HUES48 (cell line): ENCODE data around the gene C12orf42.

ENCODE experiments used
- H3K27ac ChIP-seq: one replicate; pipeline ENCODE4 v1.7.0; 2013; ENCODE audit warnings: low read depth, low read length, inconsistent platforms
- H3K27me3 ChIP-seq: 2 replicates; pipeline ENCODE4 v1.6.1; 2013; ENCODE audit warnings: mild to moderate bottlenecking, low read length; ENCODE audit not compliant: control insufficient read depth, insufficient read depth
- H3K36me3 ChIP-seq: 2 replicates; pipeline ENCODE4 v1.6.1; 2013; ENCODE audit warnings: low read length; ENCODE audit not compliant: control insufficient read depth, insufficient read depth
- H3K4me1 ChIP-seq: 2 replicates; pipeline ENCODE4 v1.6.1; 2013; ENCODE audit warnings: mild to moderate bottlenecking, low read length; ENCODE audit not compliant: control insufficient read depth, insufficient read depth
- H3K4me3 ChIP-seq: 2 replicates; pipeline ENCODE4 v1.5.1; 2013; ENCODE audit warnings: mild to moderate bottlenecking, low read depth, low read length
- H3K9ac ChIP-seq: 2 replicates; pipeline ENCODE4 v1.6.1; 2013; ENCODE audit warnings: mild to moderate bottlenecking, low read depth, low read length, moderate library complexity
- H3K9me3 ChIP-seq: 2 replicates; pipeline ENCODE4 v1.6.1; 2013; ENCODE audit warnings: low read length; ENCODE audit not compliant: control insufficient read depth, insufficient read depth

Gene C12orf42

DNA sequence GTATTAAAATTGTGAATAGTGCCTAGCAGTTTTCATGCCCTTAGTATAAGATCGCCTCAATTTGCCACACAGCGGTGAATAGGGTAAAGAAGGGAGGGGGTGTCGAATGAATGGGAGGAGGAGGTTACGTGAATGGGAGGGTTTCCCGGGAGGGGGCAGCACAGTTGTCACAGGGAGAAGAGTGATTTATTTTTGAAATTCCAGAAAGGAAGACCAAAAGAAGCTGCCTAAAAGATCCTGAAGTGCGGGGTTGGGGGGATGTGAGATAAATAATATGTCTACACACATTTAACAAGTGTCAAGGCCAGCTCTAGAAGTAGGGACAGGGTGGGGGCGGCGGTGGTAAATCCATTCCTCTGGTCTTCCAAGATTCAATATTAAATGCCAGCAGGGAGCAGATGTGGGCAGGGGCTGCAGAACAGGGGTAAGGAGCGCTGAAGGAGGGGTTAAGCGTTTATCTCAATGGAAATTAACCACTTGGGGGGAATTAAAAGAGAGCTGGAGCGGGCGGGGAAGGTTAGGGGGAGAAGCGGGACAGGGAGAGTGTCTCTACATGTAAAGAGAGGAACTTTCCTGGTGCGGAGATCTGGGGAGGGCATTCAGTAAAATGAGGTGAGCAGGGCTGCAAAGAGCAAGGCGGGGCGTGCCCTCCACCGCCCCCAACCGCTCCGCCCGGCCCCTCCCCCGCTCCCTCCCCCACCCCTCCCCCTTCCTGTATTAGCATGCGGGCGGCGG is 867 bp downstream of the C12orf42 start:
- Histone ChIP-seq H3K4me3 (peak overlapping the region; percentile 72), H3K36me3 (no peaks in the 10 kb centered on the region), H3K27me3 (peaks cover 28% of the 10 kb centered on the region), H3K9me3 (no peaks in the 10 kb centered on the region), H3K9ac (no peak overlapping the region), H3K27ac (no peak overlapping the region), H3K4me1 (peaks cover 24% of the 10 kb centered on the region)

DNA sequence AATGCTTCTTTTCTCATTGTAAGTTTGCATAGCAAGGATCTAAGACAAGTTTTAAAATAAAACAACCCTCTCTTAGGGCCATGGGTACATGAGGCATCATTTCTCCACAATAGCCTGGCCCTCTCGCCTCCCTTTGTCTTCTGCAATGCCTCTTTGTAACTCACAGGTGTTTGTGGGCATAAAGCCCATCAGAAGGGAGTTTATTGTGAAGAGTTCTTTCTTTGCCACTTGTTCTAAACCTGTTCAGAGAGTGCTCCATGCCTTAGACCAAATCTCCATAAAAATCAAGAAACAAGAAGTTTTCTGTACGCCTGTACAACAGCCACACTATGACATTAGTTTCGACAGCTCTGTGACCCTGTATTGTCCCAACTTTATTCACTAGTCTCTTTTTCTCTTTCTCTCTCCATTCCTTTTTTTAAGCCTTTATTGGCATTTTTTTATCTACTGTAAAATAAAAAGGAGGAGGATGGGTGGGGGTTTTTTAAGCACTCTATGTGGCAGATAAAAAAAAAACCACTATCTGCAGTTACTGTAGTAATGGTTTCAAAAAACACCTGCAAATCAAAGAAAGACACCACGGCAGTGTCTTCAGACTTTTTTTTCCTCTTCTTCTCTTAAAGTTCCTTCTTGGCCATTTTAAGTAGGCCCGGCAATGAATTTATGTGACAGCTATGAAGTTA is 1.6 kb downstream of the C12orf42 start:
- H3K36me3 ChIP-seq: no peaks in the 10 kb centered on the region
- peak overlapping the region; percentile 72 for H3K4me3 ChIP-seq
- peaks cover 28% of the 10 kb centered on the region for H3K27me3 ChIP-seq
- no peak overlapping the region for H3K27ac ChIP-seq
- H3K4me1 ChIP-seq: peaks cover 24% of the 10 kb centered on the region
- no peak overlapping the region for H3K9ac ChIP-seq
- no peaks in the 10 kb centered on the region for H3K9me3 ChIP-seq

DNA sequence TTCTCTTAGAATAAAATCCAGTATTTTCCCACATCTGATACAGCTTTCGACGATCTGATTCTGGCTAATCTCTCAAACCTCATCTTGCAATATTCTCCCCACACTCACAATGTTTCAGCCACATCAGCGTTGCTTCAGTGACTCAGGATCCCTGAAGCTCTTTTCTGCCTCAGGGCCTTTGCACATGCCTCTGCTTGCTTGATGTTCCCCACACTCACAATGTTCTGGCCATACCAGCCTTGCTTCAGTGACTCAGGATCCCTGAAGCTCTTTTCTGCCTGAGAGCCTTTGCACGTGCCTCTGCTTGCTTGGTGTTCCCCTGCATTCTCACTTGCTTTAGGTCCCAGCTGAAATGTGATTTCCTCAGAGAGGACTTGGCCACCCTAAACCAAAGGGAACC is 2.6 kb downstream of the C12orf42 start:
- Histone ChIP-seq H3K27ac (no peak overlapping the region), H3K9me3 (no peaks in the 10 kb centered on the region), H3K27me3 (peaks cover 28% of the 10 kb centered on the region)

DNA sequence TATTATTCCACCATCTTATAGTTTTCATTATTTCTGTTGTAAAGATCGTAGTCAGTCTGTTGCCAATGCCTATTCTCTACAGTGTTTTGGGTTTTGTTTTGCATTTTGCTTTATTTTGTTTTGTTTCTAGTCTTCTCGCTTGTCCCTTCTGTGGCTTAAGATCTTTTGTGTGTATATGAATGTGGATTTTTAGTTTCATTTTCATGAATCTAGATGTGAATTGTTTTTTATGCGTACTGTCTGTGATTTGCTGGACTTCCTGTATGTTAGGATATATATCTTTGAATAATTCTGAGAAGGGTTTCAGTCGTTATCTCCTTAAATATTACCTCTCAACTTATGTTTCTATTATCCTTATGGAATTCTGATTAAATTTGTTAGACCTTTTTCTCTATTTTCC is 13.4 kb downstream of the C12orf42 start:
- Histone ChIP-seq H3K36me3 (no peaks in the 10 kb centered on the region), H3K4me1 (no peaks in the 10 kb centered on the region), H3K27ac (no peak overlapping the region), H3K4me3 (no peak overlapping the region), H3K9ac (no peak overlapping the region), H3K27me3 (no peaks in the 10 kb centered on the region), H3K9me3 (no peaks in the 10 kb centered on the region)

More for the DNA sequence above, 2.6 kb downstream of the C12orf42 start:
- no peak overlapping the region for H3K4me3 ChIP-seq
- H3K36me3 ChIP-seq: no peaks in the 10 kb centered on the region
- no peak overlapping the region for H3K9ac ChIP-seq
- H3K4me1 ChIP-seq: peaks cover 24% of the 10 kb centered on the region

DNA sequence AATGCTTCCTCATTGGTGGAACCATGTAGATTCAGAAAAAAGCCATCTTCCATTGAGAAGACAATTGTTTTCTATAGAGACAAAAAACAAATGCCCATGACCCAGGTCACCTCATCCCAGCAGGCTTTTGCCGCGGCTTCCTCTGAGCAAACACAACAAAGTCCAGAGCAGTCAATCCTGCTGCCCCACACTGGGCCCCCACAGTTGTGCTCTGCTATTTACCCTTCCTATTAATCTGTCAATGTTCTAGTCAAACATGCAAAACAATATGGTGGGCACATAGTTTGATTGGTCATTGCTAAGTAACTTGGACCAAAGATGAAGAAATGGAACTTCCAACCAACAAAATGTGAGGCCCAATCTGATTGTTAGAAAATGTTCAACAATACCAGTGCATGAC is 20.7 kb downstream of the C12orf42 start:
- no peaks in the 10 kb centered on the region for H3K36me3 ChIP-seq
- H3K27me3 ChIP-seq: no peaks in the 10 kb centered on the region
- no peak overlapping the region for H3K9ac ChIP-seq
- H3K9me3 ChIP-seq: no peaks in the 10 kb centered on the region
- no peaks in the 10 kb centered on the region for H3K4me1 ChIP-seq
- H3K4me3 ChIP-seq: no peak overlapping the region
- H3K27ac ChIP-seq: no peak overlapping the region

DNA sequence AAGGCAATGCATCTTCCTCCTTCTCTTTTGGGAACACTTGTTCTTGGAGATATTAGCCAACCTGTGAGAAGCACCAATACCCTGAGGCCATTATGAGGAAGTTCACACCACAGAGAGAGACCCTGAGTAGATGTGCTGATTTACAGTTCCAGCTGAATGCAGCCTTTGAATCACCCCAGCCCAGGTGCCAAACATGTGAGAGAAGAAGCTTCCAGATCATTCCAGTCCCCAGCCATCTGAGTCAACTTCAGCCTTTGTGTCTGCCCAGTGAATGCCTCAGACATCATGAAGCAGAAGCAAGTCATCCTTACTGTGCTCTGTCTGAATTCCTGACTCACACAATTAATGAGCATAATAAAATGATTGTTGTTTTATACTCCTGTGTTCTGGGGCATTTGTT is 25.1 kb downstream of the C12orf42 start:
- no peak overlapping the region for H3K27ac ChIP-seq
- peaks cover 20% of the 10 kb centered on the region for H3K4me1 ChIP-seq
- no peak overlapping the region for H3K9ac ChIP-seq
- H3K36me3 ChIP-seq: no peaks in the 10 kb centered on the region
- no peak overlapping the region for H3K4me3 ChIP-seq
- H3K9me3 ChIP-seq: no peaks in the 10 kb centered on the region
- H3K27me3 ChIP-seq: no peaks in the 10 kb centered on the region

DNA sequence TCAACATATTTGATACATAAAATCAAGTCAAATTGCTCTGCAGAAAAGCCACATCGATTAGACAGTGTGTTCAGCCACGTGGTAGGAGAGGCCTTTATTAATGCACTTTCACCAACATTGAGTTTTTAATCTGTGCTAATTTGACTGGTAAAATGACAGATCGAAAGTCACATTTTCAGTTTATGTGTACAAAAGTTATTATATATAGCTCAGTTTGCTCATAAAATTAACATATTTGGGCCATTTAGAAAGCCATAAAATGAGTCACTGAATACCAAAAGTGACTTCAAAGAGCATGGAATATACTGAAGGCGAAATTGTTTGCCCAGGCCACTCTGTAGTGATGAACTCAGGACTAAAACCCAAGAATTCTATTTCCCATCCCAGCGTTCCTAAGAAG is 26.0 kb downstream of the C12orf42 start:
- Histone ChIP-seq H3K27ac (no peak overlapping the region), H3K4me1 (peaks cover 20% of the 10 kb centered on the region), H3K9ac (no peak overlapping the region), H3K9me3 (no peaks in the 10 kb centered on the region), H3K27me3 (no peaks in the 10 kb centered on the region), H3K36me3 (no peaks in the 10 kb centered on the region), H3K4me3 (no peak overlapping the region)

DNA sequence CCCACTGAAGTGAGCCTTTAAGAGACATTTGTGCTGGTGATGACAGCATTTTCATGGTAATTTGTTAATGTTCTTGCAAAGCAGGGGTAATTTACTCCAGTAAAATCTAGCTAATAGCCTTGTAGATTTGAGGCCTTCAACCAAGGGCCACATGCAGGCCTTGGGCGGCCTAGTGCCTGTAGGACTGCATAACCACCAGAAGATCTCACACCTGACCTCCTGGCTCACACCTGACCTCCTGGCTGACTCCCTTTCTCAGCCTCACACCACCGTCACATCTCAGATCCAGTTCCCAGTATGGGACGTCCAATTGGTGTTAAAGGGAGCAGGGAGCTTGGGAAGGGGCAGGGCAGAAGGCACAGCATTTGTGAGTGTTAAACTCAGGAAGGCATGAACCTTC is 26.9 kb downstream of the C12orf42 start:
- no peak overlapping the region for H3K9ac ChIP-seq
- no peaks in the 10 kb centered on the region for H3K9me3 ChIP-seq
- H3K27ac ChIP-seq: no peak overlapping the region
- H3K4me1 ChIP-seq: peaks cover 20% of the 10 kb centered on the region
- no peaks in the 10 kb centered on the region for H3K36me3 ChIP-seq
- no peak overlapping the region for H3K4me3 ChIP-seq
- H3K27me3 ChIP-seq: no peaks in the 10 kb centered on the region

DNA sequence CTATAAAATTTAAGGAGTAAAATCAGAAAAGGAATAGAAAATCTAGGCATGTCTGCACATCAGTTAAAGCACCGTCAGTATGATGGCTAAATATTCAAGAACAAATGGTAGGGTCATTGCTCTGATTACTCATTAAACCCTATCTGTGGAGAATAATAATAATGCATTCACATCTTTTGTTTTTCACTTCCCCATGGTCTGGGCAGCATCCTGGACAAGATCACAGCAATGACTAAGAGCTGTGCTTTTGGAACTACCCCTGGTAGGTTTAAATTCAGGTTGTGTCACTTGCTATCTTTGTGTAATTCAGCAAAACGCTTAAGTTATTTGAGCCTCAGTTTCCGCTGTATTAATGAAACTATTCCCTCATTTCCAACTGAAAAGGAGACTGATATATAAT is 33.1 kb downstream of the C12orf42 start:
- Histone ChIP-seq H3K4me1 (peaks cover 5% of the 10 kb centered on the region; the same call in 1 of the 2 replicates), H3K27ac (no peak overlapping the region), H3K27me3 (no peaks in the 10 kb centered on the region), H3K9ac (no peak overlapping the region), H3K36me3 (no peaks in the 10 kb centered on the region), H3K9me3 (no peaks in the 10 kb centered on the region), H3K4me3 (no peak overlapping the region)

DNA sequence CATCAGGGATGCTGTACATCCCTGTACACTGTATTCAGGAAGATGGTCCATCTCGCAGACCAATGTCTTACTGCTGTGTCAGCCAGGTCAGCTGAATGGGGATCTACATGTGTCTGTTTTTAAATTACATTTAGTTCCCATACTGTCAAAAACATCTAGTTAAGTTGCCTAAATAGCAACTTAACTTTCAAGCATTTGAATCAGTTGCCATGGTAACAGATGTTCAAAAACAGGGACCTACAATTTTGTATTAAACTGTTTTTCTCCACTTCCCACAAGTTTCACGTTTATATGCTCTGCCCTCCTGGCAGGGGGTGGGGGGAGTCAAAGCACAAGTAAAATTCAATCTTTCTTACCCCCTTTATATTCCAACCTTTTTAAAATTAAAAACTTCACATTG is 38.3 kb downstream of the C12orf42 start:
- peaks cover 10% of the 10 kb centered on the region; the same call in 1 of the 2 replicates for H3K4me1 ChIP-seq
- H3K36me3 ChIP-seq: no peaks in the 10 kb centered on the region
- H3K9me3 ChIP-seq: no peaks in the 10 kb centered on the region
- H3K27me3 ChIP-seq: no peaks in the 10 kb centered on the region
- no peak overlapping the region for H3K27ac ChIP-seq
- H3K9ac ChIP-seq: no peak overlapping the region
- H3K4me3 ChIP-seq: no peak overlapping the region

DNA sequence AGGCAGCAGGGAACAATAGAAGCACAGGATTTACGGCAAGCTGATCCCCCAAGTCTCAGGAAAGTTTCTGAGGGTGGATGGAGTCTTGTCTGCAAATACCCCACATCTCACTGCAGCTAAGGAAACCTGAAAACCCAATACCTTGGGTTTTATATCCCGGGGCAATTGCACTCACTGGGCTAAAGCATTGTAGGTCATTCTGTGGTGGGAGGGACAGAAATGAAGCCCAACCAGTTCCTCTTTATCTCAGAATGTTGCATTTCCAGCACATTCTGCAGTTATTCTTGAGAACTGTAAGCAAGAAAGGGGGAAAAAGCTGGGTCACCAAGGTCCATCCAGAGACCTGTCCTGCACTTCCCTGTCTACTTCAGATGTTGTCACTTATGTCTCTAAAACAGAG is 39.8 kb downstream of the C12orf42 start:
- Histone ChIP-seq H3K27me3 (no peaks in the 10 kb centered on the region), H3K4me1 (peaks cover 10% of the 10 kb centered on the region; the same call in 1 of the 2 replicates), H3K36me3 (no peaks in the 10 kb centered on the region), H3K27ac (no peak overlapping the region), H3K9ac (no peak overlapping the region), H3K4me3 (no peak overlapping the region), H3K9me3 (no peaks in the 10 kb centered on the region)
